Activated naive CD4-positive, alpha-beta T cell treated with anti-CD3 and anti-CD28 coated beads, Interleukin-2, amount 50 U/mL, for 24 hours (primary cell): ENCODE measurements around the gene MTARC2.
A peak's percentile ranks its signal among the peaks of the same experiment; 100 is the strongest.
"Not testable (repeated sequence)": the region's sequence is repeated elsewhere in the genome, so short reads cannot be mapped to it uniquely, and the experiment has no call there.

Experiments used
- H3K27ac Mint-ChIP-seq: one replicate; pipeline ENCODE4 v1.8.0; 2021; ENCODE audit warnings: mild to moderate bottlenecking, mixed read lengths
- H3K27me3 Mint-ChIP-seq: one replicate; pipeline ENCODE4 v1.8.0; 2021; ENCODE audit warnings: mixed read lengths
- H3K36me3 Mint-ChIP-seq: one replicate; pipeline ENCODE4 v1.8.0; 2021; ENCODE audit warnings: mixed read lengths
- H3K4me1 Mint-ChIP-seq: one replicate; pipeline ENCODE4 v1.8.0; 2021; ENCODE audit warnings: mixed read lengths
- H3K4me3 Mint-ChIP-seq: one replicate; pipeline ENCODE4 v1.8.0; 2021; ENCODE audit warnings: mild to moderate bottlenecking, mixed read lengths
- H3K9me3 Mint-ChIP-seq: one replicate; pipeline ENCODE4 v1.8.0; 2021; ENCODE audit warnings: mixed read lengths

MTARC2 gene

GRCh38 chr1:220748089-220748934 lies at the start of gene MTARC2:
MTARC2 (plus strand) TSS chr1:220748322; CDS start chr1:220748532, 210 bp downstream.
- H3K4me3 Mint-ChIP-seq: peak within 1 kb of the TSS; percentile 64
- no peaks in the 10 kb centered on the region for H3K9me3 Mint-ChIP-seq
- H3K27me3 Mint-ChIP-seq: peaks cover 49% of the 10 kb centered on the region
- H3K4me1 Mint-ChIP-seq: peaks cover 10% of the 10 kb centered on the region
- H3K36me3 Mint-ChIP-seq: no peaks in the 10 kb centered on the region
- no peak within 1 kb of the TSS for H3K27ac Mint-ChIP-seq

GRCh38 chr1:220698607-220699016 lies 49.5 kb upstream of the MTARC2 start:
- H3K4me1 Mint-ChIP-seq: no peaks in the 10 kb centered on the region
- peaks cover 3% of the 10 kb centered on the region for H3K27me3 Mint-ChIP-seq
- H3K4me3 Mint-ChIP-seq: no peak overlapping the region
- no peak overlapping the region for H3K27ac Mint-ChIP-seq
- H3K36me3 Mint-ChIP-seq: no peaks in the 10 kb centered on the region
- no peaks in the 10 kb centered on the region for H3K9me3 Mint-ChIP-seq

DNA sequence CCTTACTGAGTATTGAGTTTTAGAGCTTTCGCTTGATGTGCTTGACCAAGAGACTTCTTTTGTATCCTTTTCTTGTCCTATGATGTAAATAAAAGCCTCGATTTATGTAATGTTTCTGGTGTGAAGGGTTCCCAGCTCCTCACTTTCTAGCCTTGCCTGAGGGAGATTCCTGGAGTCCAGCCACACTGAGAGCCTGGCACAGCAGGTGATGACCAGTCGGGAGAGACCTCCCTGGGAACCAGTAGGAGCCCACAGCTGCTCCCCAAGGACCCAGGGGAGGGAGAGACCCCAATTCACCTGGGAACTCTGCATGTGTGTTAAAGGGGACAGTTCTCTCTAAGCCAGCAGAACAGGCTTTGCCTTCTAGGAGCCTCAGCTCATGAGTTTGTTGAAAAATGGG lies 49.1 kb upstream of the MTARC2 start:
- H3K4me1 Mint-ChIP-seq: no peaks in the 10 kb centered on the region
- H3K27me3 Mint-ChIP-seq: peaks cover 3% of the 10 kb centered on the region
- H3K27ac Mint-ChIP-seq: no peak overlapping the region
- no peaks in the 10 kb centered on the region for H3K9me3 Mint-ChIP-seq
- no peaks in the 10 kb centered on the region for H3K36me3 Mint-ChIP-seq
- no peak overlapping the region for H3K4me3 Mint-ChIP-seq

- Mint-ChIP-seq H3K4me1 (no peaks in the 10 kb centered on the region), H3K27ac (no peak overlapping the region), H3K27me3 (peaks cover 3% of the 10 kb centered on the region), H3K4me3 (no peak overlapping the region), H3K36me3 (no peaks in the 10 kb centered on the region), H3K9me3 (no peaks in the 10 kb centered on the region)
Observed at GRCh38 chr1:220700556-220701179, 47.5 kb upstream of the MTARC2 start.

DNA sequence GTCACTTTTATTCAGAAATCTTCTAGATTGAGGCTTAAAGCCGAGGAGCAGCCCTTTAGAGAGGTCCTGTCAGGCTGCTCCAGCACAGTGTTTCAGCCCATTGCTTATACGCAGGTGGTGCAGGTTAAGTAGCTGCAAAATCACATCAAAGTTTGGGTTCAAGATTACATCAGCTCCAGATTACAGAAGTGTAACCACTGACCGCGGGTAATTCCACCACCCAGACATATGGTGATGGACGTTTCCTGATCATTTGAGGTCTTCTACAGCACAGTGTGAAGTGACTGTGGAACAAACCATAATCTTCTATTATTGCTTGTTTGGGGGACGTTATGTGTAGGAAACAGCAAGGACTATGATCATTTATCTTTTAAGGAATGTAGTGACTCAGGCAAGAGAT lies 46.1 kb upstream of the MTARC2 start:
- peaks cover 3% of the 10 kb centered on the region for H3K27me3 Mint-ChIP-seq
- H3K4me1 Mint-ChIP-seq: no peaks in the 10 kb centered on the region
- no peaks in the 10 kb centered on the region for H3K9me3 Mint-ChIP-seq
- no peaks in the 10 kb centered on the region for H3K36me3 Mint-ChIP-seq
- H3K27ac Mint-ChIP-seq: no peak overlapping the region
- no peak overlapping the region for H3K4me3 Mint-ChIP-seq

- H3K9me3 Mint-ChIP-seq: no peaks in the 10 kb centered on the region
- H3K4me1 Mint-ChIP-seq: no peaks in the 10 kb centered on the region
- H3K27me3 Mint-ChIP-seq: peaks cover 3% of the 10 kb centered on the region
- no peak overlapping the region for H3K27ac Mint-ChIP-seq
- no peaks in the 10 kb centered on the region for H3K36me3 Mint-ChIP-seq
- H3K4me3 Mint-ChIP-seq: no peak overlapping the region
Observed at GRCh38 chr1:220702733-220703270, 45.3 kb upstream of the MTARC2 start.

GRCh38 chr1:220703305-220703704 lies 44.8 kb upstream of the MTARC2 start:
- H3K36me3 Mint-ChIP-seq: no peaks in the 10 kb centered on the region
- no peak overlapping the region for H3K4me3 Mint-ChIP-seq
- H3K27ac Mint-ChIP-seq: no peak overlapping the region
- no peaks in the 10 kb centered on the region for H3K4me1 Mint-ChIP-seq
- H3K9me3 Mint-ChIP-seq: no peaks in the 10 kb centered on the region
- H3K27me3 Mint-ChIP-seq: peaks cover 3% of the 10 kb centered on the region

DNA sequence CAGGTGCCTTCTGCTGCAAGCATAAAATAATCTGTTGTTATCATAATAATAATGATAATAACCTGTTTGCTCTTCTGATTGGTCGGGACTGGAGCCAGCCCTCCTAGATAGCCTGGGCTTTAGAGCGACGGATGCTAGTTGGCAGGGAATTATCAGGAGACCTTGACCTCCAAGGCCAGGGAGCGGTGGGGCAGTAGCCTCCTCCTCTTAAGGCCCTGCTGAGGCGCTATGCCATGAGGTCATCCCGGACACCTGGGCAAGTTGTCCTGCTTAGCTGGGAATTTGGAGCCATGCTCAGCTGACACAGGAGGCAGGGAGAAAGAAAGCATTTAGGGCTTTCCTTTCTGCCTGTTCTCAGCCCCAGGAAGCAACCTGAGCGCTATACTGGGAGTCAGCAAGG lies 42.3 kb upstream of the MTARC2 start:
- Mint-ChIP-seq H3K4me3 (no peak overlapping the region), H3K27ac (no peak overlapping the region), H3K4me1 (no peaks in the 10 kb centered on the region), H3K27me3 (peaks cover 3% of the 10 kb centered on the region), H3K9me3 (no peaks in the 10 kb centered on the region), H3K36me3 (no peaks in the 10 kb centered on the region)

DNA sequence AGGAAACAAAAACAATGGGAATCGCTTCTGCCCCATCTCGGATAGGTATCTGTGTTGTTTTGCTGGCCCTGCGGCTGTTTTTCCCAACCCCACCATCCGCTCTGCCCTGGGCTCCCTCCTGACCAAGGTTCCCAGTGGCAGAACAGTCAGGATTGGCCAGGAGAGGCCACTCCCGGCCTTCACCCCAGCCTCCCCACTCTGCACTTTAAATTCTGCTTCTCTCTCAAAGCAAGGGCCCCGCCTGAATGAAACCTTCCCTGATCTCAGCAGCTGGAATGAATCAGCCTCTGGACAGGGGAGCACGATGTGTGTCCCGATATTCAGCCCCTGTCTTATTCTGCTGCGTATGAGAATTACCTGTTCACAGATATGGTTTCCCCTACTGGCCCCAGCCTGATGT lies 41.6 kb upstream of the MTARC2 start:
- Mint-ChIP-seq H3K27me3 (peaks cover 3% of the 10 kb centered on the region), H3K4me1 (no peaks in the 10 kb centered on the region), H3K36me3 (no peaks in the 10 kb centered on the region), H3K9me3 (no peaks in the 10 kb centered on the region), H3K27ac (no peak overlapping the region), H3K4me3 (no peak overlapping the region)

DNA sequence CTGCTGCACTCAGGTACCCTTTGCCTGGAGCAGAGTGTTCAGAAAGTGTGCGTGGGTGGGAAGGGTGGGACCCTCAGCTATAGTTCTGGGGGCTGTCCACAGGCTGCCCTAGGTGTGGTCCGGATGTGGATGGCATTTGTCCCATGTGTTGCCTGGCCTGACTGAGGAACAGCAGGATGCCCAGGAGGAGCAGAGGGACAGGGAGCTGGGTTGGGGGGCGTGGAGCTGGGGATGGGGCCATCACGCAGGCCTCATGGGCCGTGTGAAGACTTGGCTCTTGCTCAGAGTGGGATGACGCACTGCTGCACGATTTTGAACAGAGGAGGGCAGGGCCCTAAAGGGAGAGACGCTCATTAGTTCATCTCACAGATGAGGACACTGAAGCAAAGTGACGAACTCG lies 41.0 kb upstream of the MTARC2 start:
- Mint-ChIP-seq H3K4me3 (no peak overlapping the region), H3K9me3 (no peaks in the 10 kb centered on the region), H3K27me3 (peaks cover 1% of the 10 kb centered on the region), H3K27ac (no peak overlapping the region), H3K36me3 (no peaks in the 10 kb centered on the region), H3K4me1 (no peaks in the 10 kb centered on the region)

DNA sequence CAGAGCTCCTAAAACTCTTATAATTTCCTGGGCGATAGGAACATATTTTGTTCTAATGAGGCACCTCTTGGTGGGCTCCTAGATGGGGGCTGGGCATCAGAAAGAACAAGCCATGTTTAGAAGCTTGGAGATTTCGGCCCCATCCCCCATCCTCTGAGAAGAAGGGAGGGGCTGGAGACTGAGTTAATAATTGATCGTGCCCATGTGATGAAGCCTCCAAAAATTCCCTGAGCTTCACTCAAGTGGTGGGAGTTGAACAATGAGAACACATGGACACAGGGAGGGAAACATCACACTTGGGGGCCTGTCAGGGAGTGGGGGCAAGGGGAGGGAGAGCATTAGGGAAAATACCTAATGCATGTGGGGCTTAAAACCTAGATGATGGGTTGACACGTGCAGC lies 39.9 kb upstream of the MTARC2 start:
- Mint-ChIP-seq H3K36me3 (no peaks in the 10 kb centered on the region), H3K27ac (no peak overlapping the region), H3K27me3 (no peaks in the 10 kb centered on the region), H3K9me3 (no peaks in the 10 kb centered on the region), H3K4me3 (no peak overlapping the region), H3K4me1 (no peaks in the 10 kb centered on the region)

DNA sequence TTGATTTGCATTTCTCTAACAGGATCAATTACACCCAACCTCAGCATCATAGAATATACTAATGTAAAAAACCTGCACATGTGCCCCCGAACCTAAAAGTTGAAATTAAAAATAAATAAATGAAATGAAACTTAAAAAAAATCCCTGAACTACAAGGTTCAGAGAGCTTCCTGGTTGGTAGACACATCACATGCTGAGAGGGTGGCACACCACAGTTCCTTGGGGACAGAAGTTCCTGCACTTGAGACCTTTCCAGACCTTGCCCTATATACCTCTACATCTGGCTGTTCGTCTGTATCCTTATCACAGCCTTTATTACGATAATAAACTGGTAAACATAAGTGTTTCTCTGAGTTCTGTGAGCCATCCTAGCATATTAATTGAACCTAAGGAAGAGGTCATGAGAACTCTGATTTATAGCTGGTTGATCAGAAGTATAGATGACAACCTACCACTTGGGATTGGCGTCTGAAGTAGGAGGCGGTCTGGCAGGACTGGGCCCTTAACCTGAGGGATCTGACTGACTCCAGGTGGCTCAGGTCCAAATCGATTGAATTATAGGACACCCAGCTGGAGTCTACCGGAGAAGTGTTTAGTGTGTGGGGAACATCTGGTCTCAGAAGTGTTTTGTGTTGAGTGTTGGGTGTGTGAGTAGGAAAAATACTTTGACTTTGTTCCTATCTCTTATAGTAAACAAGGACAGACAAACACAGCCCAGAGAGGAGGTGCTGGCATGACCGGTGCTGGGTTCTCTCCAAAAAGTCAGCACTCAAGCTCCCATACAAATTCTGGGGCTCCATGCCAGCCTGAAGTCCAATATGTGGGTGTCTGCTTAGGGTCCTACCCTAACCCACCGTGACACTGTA lies 39.0 kb upstream of the MTARC2 start:
- peaks cover 3% of the 10 kb centered on the region for H3K27me3 Mint-ChIP-seq
- H3K4me3 Mint-ChIP-seq: no peak overlapping the region
- H3K27ac Mint-ChIP-seq: no peak overlapping the region
- no peaks in the 10 kb centered on the region for H3K4me1 Mint-ChIP-seq
- H3K36me3 Mint-ChIP-seq: no peaks in the 10 kb centered on the region
- no peaks in the 10 kb centered on the region for H3K9me3 Mint-ChIP-seq

DNA sequence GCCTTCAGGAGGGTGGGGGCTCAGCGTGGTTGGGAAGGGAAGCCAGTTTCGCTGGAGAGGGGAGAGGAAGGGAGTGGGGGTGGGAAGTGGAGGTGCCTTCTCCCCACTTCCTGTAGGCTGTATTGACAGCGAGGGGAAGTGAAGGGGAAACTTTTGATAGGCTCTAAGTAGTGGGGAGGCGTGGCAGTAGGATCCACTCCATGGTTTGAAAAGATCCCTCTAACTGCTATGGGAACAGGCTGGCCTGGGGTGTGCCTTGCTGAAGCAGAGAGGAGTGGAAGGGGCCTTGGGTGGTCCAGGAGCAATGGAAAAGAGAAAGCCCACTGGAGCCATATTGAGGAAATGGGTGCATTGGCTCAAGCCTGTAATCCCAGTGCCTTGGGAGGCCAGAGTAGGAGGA lies 37.8 kb upstream of the MTARC2 start:
- no peaks in the 10 kb centered on the region for H3K9me3 Mint-ChIP-seq
- no peaks in the 10 kb centered on the region for H3K4me1 Mint-ChIP-seq
- no peak overlapping the region for H3K4me3 Mint-ChIP-seq
- H3K27me3 Mint-ChIP-seq: peaks cover 3% of the 10 kb centered on the region
- no peak overlapping the region for H3K27ac Mint-ChIP-seq
- H3K36me3 Mint-ChIP-seq: no peaks in the 10 kb centered on the region

GRCh38 chr1:220711056-220711809 lies 36.9 kb upstream of the MTARC2 start:
- Mint-ChIP-seq H3K27me3 (peaks cover 3% of the 10 kb centered on the region), H3K36me3 (no peaks in the 10 kb centered on the region), H3K4me3 (no peak overlapping the region), H3K27ac (no peak overlapping the region), H3K4me1 (no peaks in the 10 kb centered on the region), H3K9me3 (no peaks in the 10 kb centered on the region)

DNA sequence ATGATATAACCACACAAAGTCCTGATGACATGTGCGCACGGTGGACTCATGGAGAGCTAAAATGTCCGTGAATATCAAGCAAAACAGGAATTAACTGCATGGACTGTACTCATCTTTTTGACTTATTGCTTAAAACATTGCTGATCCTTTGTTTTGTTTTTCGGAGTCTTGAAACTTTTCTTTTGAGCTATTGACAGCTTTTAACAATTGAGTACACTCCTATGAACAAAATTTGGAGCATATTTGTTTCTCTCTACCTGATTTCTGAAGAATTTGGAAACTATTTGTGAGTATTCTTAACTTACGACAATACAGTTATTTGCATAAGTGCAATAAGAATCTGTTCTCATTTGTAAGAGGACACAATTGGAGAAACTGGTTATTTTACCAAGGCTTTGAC lies 32.1 kb upstream of the MTARC2 start:
- H3K27ac Mint-ChIP-seq, H3K4me3 Mint-ChIP-seq, H3K36me3 Mint-ChIP-seq, H3K4me1 Mint-ChIP-seq, H3K9me3 Mint-ChIP-seq: not testable (repeated sequence)
- H3K27me3 Mint-ChIP-seq: peaks cover 10% of the 10 kb centered on the region
